H9 (cell line): Measurements from ENCODE around the gene ARPC4. TPM values are rescaled to one million over a fixed set of nuclear protein-coding genes. Genes with fewer than 3 reads are reported as not detected.

ENCODE experiments used
- DNase-seq: peaks from one replicate; pipeline ENCODE4 v3.0.0-alpha.2; 2017
- H2AFZ ChIP-seq: one replicate; pipeline ENCODE4 v1.6.1; 2013; ENCODE audit warnings: mild to moderate bottlenecking, low read length, control low read depth, moderate library complexity
- H2AK5ac ChIP-seq: 2 replicates; pipeline ENCODE4 v1.6.1; 2013; ENCODE audit warnings: low read length, control low read depth, mixed read lengths; ENCODE audit not compliant: insufficient read length
- H2BK120ac ChIP-seq: one replicate; pipeline ENCODE4 v1.6.1; 2013; ENCODE audit warnings: low read depth, mild to moderate bottlenecking, low read length, control low read depth, inconsistent platforms; ENCODE audit not compliant: poor library complexity, severe bottlenecking
- H2BK12ac ChIP-seq: 2 replicates; pipeline ENCODE4 v1.6.1; 2013; ENCODE audit warnings: low read length, control low read depth, mixed read lengths, low read depth; ENCODE audit not compliant: insufficient read length
- H2BK15ac ChIP-seq: 2 replicates; pipeline ENCODE4 v1.6.1; 2013; ENCODE audit warnings: low read depth, low read length, control low read depth
- H2BK20ac ChIP-seq: one replicate; pipeline ENCODE4 v1.6.1; 2013; ENCODE audit warnings: low read depth, mild to moderate bottlenecking, low read length, control low read depth, inconsistent platforms; ENCODE audit not compliant: poor library complexity, severe bottlenecking
- H2BK5ac ChIP-seq: 2 replicates; pipeline ENCODE4 v1.6.1; 2013; ENCODE audit warnings: low read length, control low read depth, mixed read lengths; ENCODE audit not compliant: insufficient read length
- H3K14ac ChIP-seq: 2 replicates; pipeline ENCODE4 v1.6.1; 2013; ENCODE audit warnings: low read length, control low read depth; ENCODE audit not compliant: insufficient read depth
- H3K18ac ChIP-seq: 2 replicates; pipeline ENCODE4 v1.6.1; 2013; ENCODE audit warnings: low read depth, mild to moderate bottlenecking, mixed read lengths, low read length, control low read depth; ENCODE audit not compliant: insufficient read length
- H3K23ac ChIP-seq: 2 replicates; pipeline ENCODE4 v1.6.1; 2013; ENCODE audit warnings: low read length, control low read depth, mixed read lengths, low read depth; ENCODE audit not compliant: insufficient read length
- H3K23me2 ChIP-seq: 2 replicates; pipeline ENCODE4 v1.6.1; 2013; ENCODE audit warnings: low read depth, mild to moderate bottlenecking, mixed read lengths, low read length, control low read depth; ENCODE audit not compliant: insufficient read length, poor library complexity, severe bottlenecking
- H3K27ac ChIP-seq: 2 replicates; pipeline ENCODE4 v1.5.1; 2013; ENCODE audit warnings: low read length, control low read depth, mixed read lengths, low read depth; ENCODE audit not compliant: insufficient read length
- H3K27me3 ChIP-seq: 2 replicates; pipeline ENCODE4 v1.6.1; 2013; ENCODE audit warnings: low read length, control low read depth, inconsistent platforms; ENCODE audit not compliant: insufficient read depth
- H3K4ac ChIP-seq: 2 replicates; pipeline ENCODE4 v1.6.1; 2013; ENCODE audit warnings: low read depth, mild to moderate bottlenecking, control low read depth, inconsistent platforms, low read length, moderate library complexity
- H3K4me1 ChIP-seq: 2 replicates; pipeline ENCODE4 v1.6.1; 2013; ENCODE audit warnings: low read length, control low read depth, inconsistent platforms; ENCODE audit not compliant: insufficient read depth
- H3K4me2 ChIP-seq: 2 replicates; pipeline ENCODE4 v1.6.1; 2013; ENCODE audit warnings: low read length, control low read depth, mixed read lengths; ENCODE audit not compliant: insufficient read length, insufficient read depth
- H3K56ac ChIP-seq: 2 replicates; pipeline ENCODE4 v1.6.1; 2013; ENCODE audit warnings: low read depth, mild to moderate bottlenecking, mixed read lengths, low read length, control low read depth; ENCODE audit not compliant: insufficient read length
- H3K79me1 ChIP-seq: 2 replicates; pipeline ENCODE4 v1.6.1; 2013; ENCODE audit warnings: low read depth, mild to moderate bottlenecking, moderate library complexity, low read length, control low read depth, inconsistent platforms; ENCODE audit not compliant: insufficient read depth, poor library complexity, severe bottlenecking
- H3K79me2 ChIP-seq: 2 replicates; pipeline ENCODE4 v1.6.1; 2013; ENCODE audit warnings: low read length, control low read depth, inconsistent platforms; ENCODE audit not compliant: insufficient read depth
- H3K9ac ChIP-seq: 2 replicates; pipeline ENCODE4 v1.6.1; 2013; ENCODE audit warnings: low read length, control low read depth, mixed read lengths; ENCODE audit not compliant: insufficient read length; ENCODE audit errors: extremely low read depth
- H3K9me3 ChIP-seq: one replicate; pipeline ENCODE4 v1.6.1; 2013; ENCODE audit warnings: low read depth, low read length, inconsistent platforms; ENCODE audit not compliant: control insufficient read depth
- H3T11ph ChIP-seq: one replicate; pipeline ENCODE4 v1.6.1; 2013; ENCODE audit warnings: mild to moderate bottlenecking, low read length, control low read depth, inconsistent platforms
- H4K20me1 ChIP-seq: one replicate; pipeline ENCODE4 v1.6.1; 2013; ENCODE audit not compliant: control insufficient read depth, insufficient read length, insufficient read depth
- H4K5ac ChIP-seq: 2 replicates; pipeline ENCODE4 v1.6.1; 2013; ENCODE audit warnings: low read depth, mild to moderate bottlenecking, mixed read lengths, low read length, control low read depth; ENCODE audit not compliant: insufficient read length
- H4K8ac ChIP-seq: replicated peaks from 2 replicates; pipeline ENCODE4 v1.6.1; 2013; ENCODE audit warnings: low read length, control low read depth, mixed read lengths, low read depth; ENCODE audit not compliant: insufficient read length
- H4K91ac ChIP-seq: 2 replicates; pipeline ENCODE4 v1.6.1; 2013; ENCODE audit warnings: low read depth, mild to moderate bottlenecking, moderate library complexity, mixed read lengths, low read length, control low read depth; ENCODE audit not compliant: insufficient read length
- H3K27ac Mint-ChIP-seq, 3 experiments: 2 replicates in 2 of 3; 3 replicates in 1 of 3; pipeline ENCODE4 v1.8.0; 2020 to 2021; ENCODE audit warnings: mixed read lengths in 3 of 3, mild to moderate bottlenecking in 1 of 3, moderate library complexity in 1 of 3
- H3K27me3 Mint-ChIP-seq: 2 replicates; pipeline ENCODE4 v1.8.0; 2021; ENCODE audit warnings: low read depth, mild to moderate bottlenecking, moderate library complexity, mixed read lengths
- H3K36me3 Mint-ChIP-seq, 3 experiments: 2 replicates in 2 of 3; 3 replicates in 1 of 3; pipeline ENCODE4 v1.8.0; 2020 to 2021; ENCODE audit warnings: low read depth in 3 of 3, mixed read lengths in 3 of 3; ENCODE audit not compliant: insufficient read depth in 1 of 3
- H3K4me1 Mint-ChIP-seq, 2 experiments: 2 replicates each; pipeline ENCODE4 v1.8.0; 2020; ENCODE audit warnings: mixed read lengths in 2 of 2
- H3K4me3 Mint-ChIP-seq, 2 experiments: 2 replicates in 1 of 2; 3 replicates in 1 of 2; pipeline ENCODE4 v1.8.0; 2020 to 2021; ENCODE audit warnings: mild to moderate bottlenecking in 2 of 2, mixed read lengths in 2 of 2, moderate library complexity in 1 of 2
- H3K9me3 Mint-ChIP-seq, 2 experiments: 2 replicates in 1 of 2; 3 replicates in 1 of 2; pipeline ENCODE4 v1.8.0; 2020; ENCODE audit warnings: mild to moderate bottlenecking in 2 of 2, mixed read lengths in 2 of 2, moderate library complexity in 1 of 2
- WGBS: extraction: QIAGEN DNeasy Blood & Tissue Kit; methylation state at CpG from one replicate; pipeline ENCODE4 v1.1.7; 2013; ENCODE audit warnings: missing lambda C conversion rate, low lambda C conversion rate, mixed read lengths; ENCODE audit not compliant: insufficient read length; ENCODE audit errors: extremely low coverage; 5-methylcytosine and 5-hydroxymethylcytosine counted together
- total RNA-seq: library from RNA; stranded (reverse); gene quantifications from 2 replicates; pipeline ENCODE4 v1.2.1, GENCODE V29; 2021
- TF ChIP-seq, protein P1 (sequence below): fragments of 200-600 bp; sonication (generic); conservative IDR thresholded peaks from 3 replicates; pipeline ENCODE4 v1.8.0; 2021; ENCODE audit warnings: antibody characterized with exemption, mild to moderate bottlenecking

The ARPC4 gene
- total RNA-seq, 1 experiment from 2014 or later, result 161 TPM

DNA sequence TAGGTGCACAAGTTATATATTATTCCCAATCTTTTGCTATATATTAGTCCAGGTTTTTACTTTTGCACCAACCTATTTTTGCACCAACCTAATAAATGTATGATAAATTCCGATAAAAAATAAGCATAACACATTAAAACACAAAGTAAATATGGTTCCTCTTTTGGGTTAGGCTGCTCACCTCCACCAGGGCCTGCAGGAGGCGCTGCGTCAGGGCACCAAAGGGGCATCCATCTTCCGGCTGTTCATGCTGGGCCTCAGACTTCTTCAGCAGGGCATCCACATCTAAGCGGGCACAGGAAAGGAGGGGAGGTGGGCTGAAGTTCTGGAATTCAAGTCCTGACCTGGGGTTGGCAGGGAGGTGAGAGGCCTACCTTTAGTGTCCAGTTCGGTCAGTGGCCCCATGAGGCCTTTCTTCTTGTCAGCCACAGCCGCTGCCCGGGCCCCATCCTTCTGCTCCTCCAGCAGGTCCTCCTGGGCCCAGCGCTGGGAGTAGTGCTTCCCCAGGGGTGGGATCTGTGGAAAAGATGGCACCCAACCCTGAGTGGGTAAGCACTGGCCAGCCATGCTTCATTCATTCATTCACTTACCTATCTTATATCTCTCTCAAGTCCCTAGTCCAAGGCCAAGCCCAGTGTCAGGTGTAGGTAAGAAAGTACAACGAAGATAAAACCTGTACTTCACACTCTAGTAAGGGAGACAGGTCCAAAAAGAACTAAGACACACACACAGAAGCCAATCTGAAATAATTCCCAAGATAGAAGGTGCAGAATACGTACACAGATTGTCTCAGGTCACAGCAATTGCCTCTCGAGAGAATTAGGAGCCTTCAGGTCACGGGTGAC is 5.8 kb upstream of the ARPC4 start:
- H3K9me3 Mint-ChIP-seq, result no peaks in the 10 kb centered on the region
- H3K4me1 Mint-ChIP-seq, result peaks cover 4% of the 10 kb centered on the region in 2 experiments; a peak in 3 of 4 replicates
- H4K20me1 ChIP-seq, result no peaks in the 10 kb centered on the region
- H3K23me2 ChIP-seq, result no peaks in the 10 kb centered on the region
- H3K4ac ChIP-seq, result no peak overlapping the region
- H3K9me3 ChIP-seq, result no peaks in the 10 kb centered on the region
- no peak overlapping the region for H3T11ph ChIP-seq
- no peak for DNase-seq
- no peak overlapping the region for H3K9ac ChIP-seq
- no peak overlapping the region for H2BK15ac ChIP-seq
- no peak overlapping the region for H3K27ac Mint-ChIP-seq
- TF ChIP-seq, protein P1, sequence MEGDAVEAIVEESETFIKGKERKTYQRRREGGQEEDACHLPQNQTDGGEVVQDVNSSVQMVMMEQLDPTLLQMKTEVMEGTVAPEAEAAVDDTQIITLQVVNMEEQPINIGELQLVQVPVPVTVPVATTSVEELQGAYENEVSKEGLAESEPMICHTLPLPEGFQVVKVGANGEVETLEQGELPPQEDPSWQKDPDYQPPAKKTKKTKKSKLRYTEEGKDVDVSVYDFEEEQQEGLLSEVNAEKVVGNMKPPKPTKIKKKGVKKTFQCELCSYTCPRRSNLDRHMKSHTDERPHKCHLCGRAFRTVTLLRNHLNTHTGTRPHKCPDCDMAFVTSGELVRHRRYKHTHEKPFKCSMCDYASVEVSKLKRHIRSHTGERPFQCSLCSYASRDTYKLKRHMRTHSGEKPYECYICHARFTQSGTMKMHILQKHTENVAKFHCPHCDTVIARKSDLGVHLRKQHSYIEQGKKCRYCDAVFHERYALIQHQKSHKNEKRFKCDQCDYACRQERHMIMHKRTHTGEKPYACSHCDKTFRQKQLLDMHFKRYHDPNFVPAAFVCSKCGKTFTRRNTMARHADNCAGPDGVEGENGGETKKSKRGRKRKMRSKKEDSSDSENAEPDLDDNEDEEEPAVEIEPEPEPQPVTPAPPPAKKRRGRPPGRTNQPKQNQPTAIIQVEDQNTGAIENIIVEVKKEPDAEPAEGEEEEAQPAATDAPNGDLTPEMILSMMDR, result peak; percentile 74
- no peak overlapping the region for H2BK120ac ChIP-seq
- H2AK5ac ChIP-seq, result no peak overlapping the region
- peaks cover 28 to 73% (median 72%) of the 10 kb centered on the region in 3 experiments; a peak in 6 of 7 replicates for H3K36me3 Mint-ChIP-seq
- no CpG with 5 or more reads among the region's 13 CpGs for WGBS
- H4K5ac ChIP-seq, result no peak overlapping the region
- no peak overlapping the region for H2AFZ ChIP-seq
- no peak overlapping the region for H2BK5ac ChIP-seq
- no peak overlapping the region for H4K8ac ChIP-seq
- H3K27ac ChIP-seq, result no peak overlapping the region
- H3K4me3 Mint-ChIP-seq, result no peak overlapping the region
- no peaks in the 10 kb centered on the region for H3K79me1 ChIP-seq
- no peaks in the 10 kb centered on the region for H3K4me1 ChIP-seq
- H2BK20ac ChIP-seq, result no peak overlapping the region
- H3K79me2 ChIP-seq, result no peaks in the 10 kb centered on the region
- no peaks in the 10 kb centered on the region for H3K27me3 ChIP-seq
- H3K18ac ChIP-seq, result no peak overlapping the region
- no peak overlapping the region for H3K14ac ChIP-seq
- no peak overlapping the region for H2BK12ac ChIP-seq
- no peak overlapping the region for H3K56ac ChIP-seq
- no peaks in the 10 kb centered on the region for H3K27me3 Mint-ChIP-seq
- no peak overlapping the region for H3K4me2 ChIP-seq
- H3K23ac ChIP-seq, result no peak overlapping the region
- no peak overlapping the region for H4K91ac ChIP-seq
